GM12878 (cell line): ENCODE measurements around the gene PDLIM3. TPM values are rescaled to one million over a fixed set of nuclear protein-coding genes. Genes with fewer than 3 reads are reported as not detected.

Experiments
- ATAC-seq: fragments of 200-7000 bp; cut with Tn5 transposase; 3 replicates; pipeline ENCODE4 v1.9.1; 2020; ENCODE audit warnings: mild to moderate bottlenecking, moderate library complexity
- BruUV-seq: library from RNA; stranded (reverse); fragments of 400-500 nt; replicated peaks from 2 replicates; lab custom pipeline; 2021; lab: Mats Ljungman, UMichigan
- CTCF ChIA-PET: fragments of 300-600 bp; sonication (Branson Sonifier 250); formaldehyde crosslinking; extraction: SDS; loops from one replicate; lab custom pipeline; 2021; ENCODE audit warnings: inconsistent platforms; lab: Yijun Ruan, JAX
- POLR2A ChIA-PET: fragments of 350-600 bp; formaldehyde crosslinking; extraction: SDS; loops from one replicate; lab custom pipeline; 2021; ENCODE audit warnings: inconsistent platforms; lab: Charles Lee
- RAD21 ChIA-PET: fragments of 300-600 bp; sonication (Branson Sonifier 250); formaldehyde crosslinking; loops from one replicate; lab custom pipeline; 2023; ENCODE audit warnings: antibody characterized with exemption; ENCODE audit not compliant: unreplicated experiment; lab: Charles Lee
- SMC1A ChIA-PET: fragments of 300-600 bp; sonication (Branson Sonifier 250); formaldehyde crosslinking; loops from one replicate; lab custom pipeline; 2023; ENCODE audit not compliant: unreplicated experiment, uncharacterized antibody; lab: Charles Lee
- DNase-seq: peaks from one replicate; pipeline ENCODE4 v3.0.0-alpha.2; 2011; ENCODE audit warnings: low read depth, low spot score
- FAIRE-seq: peaks from 3 replicates; lab custom pipeline; 2011; peaks lifted over from hg19 to GRCh38; lab: Jason Lieb, UNC
- H2AFZ ChIP-seq: 2 replicates; pipeline ENCODE4 v1.6.0; 2011; ENCODE audit warnings: low read depth, low read length, control low read depth; ENCODE audit not compliant: control insufficient read depth
- H3K27ac ChIP-seq: 2 replicates; pipeline ENCODE4 v1.5.1; 2011; ENCODE audit warnings: control low read depth; ENCODE audit not compliant: control insufficient read depth, insufficient read depth
- H3K27me3 ChIP-seq, 2 experiments: replicated peaks in 1 of 2; 2 replicates each; pipeline versions ENCODE4 v1.6.0 to v1.6.1; 2011; ENCODE audit warnings: low read length in 1 of 2; ENCODE audit not compliant: control insufficient read depth in 2 of 2, insufficient read depth in 2 of 2
- H3K36me3 ChIP-seq, 2 experiments: 2 replicates each; pipeline ENCODE4 v1.5.1; 2011; ENCODE audit warnings: low read length in 1 of 2; ENCODE audit not compliant: control insufficient read depth in 2 of 2, insufficient read depth in 2 of 2
- H3K4me1 ChIP-seq: 2 replicates; pipeline ENCODE4 v1.6.1; 2011; ENCODE audit warnings: mild to moderate bottlenecking, low read length, moderate library complexity, mixed read lengths; ENCODE audit not compliant: control insufficient read depth, insufficient read depth
- H3K4me2 ChIP-seq: 2 replicates; pipeline ENCODE4 v1.6.0; 2011; ENCODE audit warnings: control low read depth; ENCODE audit not compliant: control insufficient read depth, insufficient read depth
- H3K4me3 ChIP-seq: fragments of 200-600 bp; sonication (generic); 2 replicates; pipeline ENCODE4 v1.5.1; 2016
- H3K79me2 ChIP-seq: 2 replicates; pipeline ENCODE4 v1.6.0; 2011; ENCODE audit warnings: low read length; ENCODE audit not compliant: control insufficient read depth, insufficient read depth
- H3K9ac ChIP-seq: 2 replicates; pipeline ENCODE4 v1.8.0; 2011; ENCODE audit warnings: low read length, control low read depth, mixed read lengths; ENCODE audit not compliant: control insufficient read depth, insufficient read depth
- H3K9me3 ChIP-seq: replicated peaks from 3 replicates; pipeline ENCODE4 v1.5.1; 2011; ENCODE audit warnings: mild to moderate bottlenecking, low read length; ENCODE audit not compliant: control insufficient read depth, insufficient read depth
- H4K20me1 ChIP-seq: 2 replicates; pipeline ENCODE4 v1.6.0; 2011; ENCODE audit not compliant: control insufficient read depth, insufficient read depth
- CBX3 ChIP-seq: fragments of 200-600 bp; sonication (generic); IDR thresholded peaks from 2 replicates; pipeline ENCODE4 v1.6.1; 2016; ENCODE audit warnings: low read depth, borderline replicate concordance
- DPF2 ChIP-seq: fragments of 450-650 bp; IDR thresholded peaks from 2 replicates; pipeline ENCODE4 v1.6.1; 2017; ENCODE audit warnings: mild to moderate bottlenecking
- EGR1 ChIP-seq, 2 experiments: IDR thresholded peaks; 1 replicate in 1 of 2; 2 replicates in 1 of 2; pipeline ENCODE4 v1.6.1; 2011 to 2012; ENCODE audit warnings: low read depth in 2 of 2, low read length in 2 of 2, borderline replicate concordance in 1 of 2, mild to moderate bottlenecking in 1 of 2, moderate library complexity in 1 of 2
- MYB ChIP-seq: fragments of 150-350 bp; IDR thresholded peaks from 2 replicates; pipeline ENCODE4 v1.6.1; 2014; ENCODE audit warnings: mild to moderate bottlenecking, low read depth, low read length, borderline replicate concordance
- NFXL1 ChIP-seq: fragments of 450-650 bp; IDR thresholded peaks from 2 replicates; pipeline ENCODE4 v1.6.1; 2017; ENCODE audit warnings: antibody characterized with exemption, mild to moderate bottlenecking, borderline replicate concordance
- NFYA ChIP-seq: IDR thresholded peaks from 2 replicates; pipeline ENCODE4 v1.6.1; 2011; ENCODE audit warnings: low read depth, mild to moderate bottlenecking, low read length, improper control_type of control experiment, borderline replicate concordance
- TBL1XR1 ChIP-seq: IDR thresholded peaks from 2 replicates; pipeline ENCODE4 v1.6.1; 2012; ENCODE audit warnings: low read depth, low read length, improper control_type of control experiment
- WGBS: methylation state at CpG from one replicate; pipeline ENCODE4 v1.1.6; 2016; ENCODE audit warnings: low lambda C conversion rate; ENCODE audit not compliant: insufficient replicate concordance, insufficient coverage; ENCODE audit errors: missing lambda C conversion rate; 5-methylcytosine and 5-hydroxymethylcytosine counted together
- in situ Hi-C: fragments of 300-500 bp; cut with MboI; formaldehyde crosslinking; loops from 9 replicates; pipeline ENCODE4 v1.14.3; 2018; ENCODE audit warnings: mixed read lengths
- intact Hi-C: fragments of 100-400 bp; cut with micrococcal nuclease; formaldehyde crosslinking; loops from one replicate; pipeline ENCODE4 v1.14.2; 2022; ENCODE audit not compliant: unreplicated experiment
- polyA plus RNA-seq, 11 experiments: library from polyadenylated mRNA; depleted of rRNA in 4 of 11; unstranded in 6 of 11; stranded (reverse) in 5 of 11; fragments of >200 nt; fragmentation: Nextera tagmentation in 4 of 11; fragmentation: Illumina TruSeq in 1 of 11; extraction: Ambion mirVana in 4 of 11; extraction: Trizol in 1 of 11; gene quantifications; 1 replicate in 1 of 11; 2 replicates in 10 of 11; pipeline versions ENCODE4 v1.2.1 to v1.2.3, GENCODE V29; 2011 to 2016; ENCODE audit warnings: inconsistent platforms in 2 of 11, missing spikeins in 2 of 11, low read depth in 1 of 11
- total RNA-seq, 4 experiments: library from RNA; depleted of rRNA in 3 of 4; stranded (reverse); fragments of >200 nt in 3 of 4; fragmentation: Illumina TruSeq in 1 of 4; extraction: Trizol in 1 of 4; gene quantifications; 2 replicates each; pipeline versions ENCODE4 v1.2.1 to v1.2.3, GENCODE V29; 2013 to 2021
- TF ChIP-seq, protein P1 (sequence below): fragments of 450-650 bp; IDR thresholded peaks from 2 replicates; pipeline ENCODE4 v1.6.1; 2014; ENCODE audit warnings: mild to moderate bottlenecking
- TF ChIP-seq, protein P2 (sequence below): fragments of 450-650 bp; IDR thresholded peaks from 2 replicates; pipeline ENCODE4 v1.6.1; 2016; ENCODE audit warnings: mild to moderate bottlenecking
- TF ChIP-seq, protein P3 (sequence below): IDR thresholded peaks from 2 replicates; pipeline ENCODE4 v1.6.1; 2012; ENCODE audit warnings: low read length, inconsistent platforms
- TF ChIP-seq, protein P4 (sequence below): fragments of 450-650 bp; IDR thresholded peaks from 2 replicates; pipeline ENCODE4 v1.6.1; 2017; ENCODE audit warnings: borderline replicate concordance

Gene PDLIM3
- total and polyA plus RNA-seq, 10 of the 15 experiments (the other 5 are each of a cell fraction or from before 2014, with no cell fraction given), result 0.04 to 0.43 (median 0.08) TPM; not detected in 7

DNA sequence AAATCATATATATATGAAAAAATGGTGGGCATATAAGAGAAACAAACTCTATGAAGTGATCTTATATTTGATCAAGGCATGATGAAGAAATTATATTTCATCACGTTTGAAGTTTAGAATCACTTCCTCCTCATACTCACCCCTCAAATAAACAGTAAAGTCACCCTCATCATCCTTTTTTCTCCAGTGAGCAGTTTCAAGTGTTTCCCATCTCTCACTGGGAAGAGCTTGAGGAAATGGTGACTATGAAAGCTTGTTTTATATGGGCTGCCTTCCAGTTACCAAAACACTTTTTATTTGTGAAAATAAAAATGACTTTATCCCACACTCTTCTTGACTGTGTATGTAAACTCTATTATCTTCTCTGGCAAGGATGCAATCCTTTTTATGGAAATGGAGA, 16.8 kb downstream of the PDLIM3 start:
- ATAC-seq (no peak), FAIRE-seq (no peak), DNase-seq (no peak)
- Histone ChIP-seq H3K9me3 (peaks cover 4% of the 10 kb centered on the region; the same call in 2 of the 3 replicates), H3K4me3 (no peak overlapping the region), H3K4me1 (peaks cover 4% of the 10 kb centered on the region), H3K27me3 (no peaks in the 10 kb centered on the region; a peak in 1 of 4 replicates), H3K9ac (no peak overlapping the region), H3K36me3 (no peaks in the 10 kb centered on the region), H4K20me1 (no peaks in the 10 kb centered on the region), H3K79me2 (no peaks in the 10 kb centered on the region), H2AFZ (no peak overlapping the region), H3K27ac (no peak overlapping the region), H3K4me2 (no peak overlapping the region)
- 0% methylated on average over 1 of the region's 1 CpG for WGBS
- TF ChIP-seq, protein P1, sequence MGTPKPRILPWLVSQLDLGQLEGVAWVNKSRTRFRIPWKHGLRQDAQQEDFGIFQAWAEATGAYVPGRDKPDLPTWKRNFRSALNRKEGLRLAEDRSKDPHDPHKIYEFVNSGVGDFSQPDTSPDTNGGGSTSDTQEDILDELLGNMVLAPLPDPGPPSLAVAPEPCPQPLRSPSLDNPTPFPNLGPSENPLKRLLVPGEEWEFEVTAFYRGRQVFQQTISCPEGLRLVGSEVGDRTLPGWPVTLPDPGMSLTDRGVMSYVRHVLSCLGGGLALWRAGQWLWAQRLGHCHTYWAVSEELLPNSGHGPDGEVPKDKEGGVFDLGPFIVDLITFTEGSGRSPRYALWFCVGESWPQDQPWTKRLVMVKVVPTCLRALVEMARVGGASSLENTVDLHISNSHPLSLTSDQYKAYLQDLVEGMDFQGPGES, result no peak
- TF ChIP-seq, protein P2, sequence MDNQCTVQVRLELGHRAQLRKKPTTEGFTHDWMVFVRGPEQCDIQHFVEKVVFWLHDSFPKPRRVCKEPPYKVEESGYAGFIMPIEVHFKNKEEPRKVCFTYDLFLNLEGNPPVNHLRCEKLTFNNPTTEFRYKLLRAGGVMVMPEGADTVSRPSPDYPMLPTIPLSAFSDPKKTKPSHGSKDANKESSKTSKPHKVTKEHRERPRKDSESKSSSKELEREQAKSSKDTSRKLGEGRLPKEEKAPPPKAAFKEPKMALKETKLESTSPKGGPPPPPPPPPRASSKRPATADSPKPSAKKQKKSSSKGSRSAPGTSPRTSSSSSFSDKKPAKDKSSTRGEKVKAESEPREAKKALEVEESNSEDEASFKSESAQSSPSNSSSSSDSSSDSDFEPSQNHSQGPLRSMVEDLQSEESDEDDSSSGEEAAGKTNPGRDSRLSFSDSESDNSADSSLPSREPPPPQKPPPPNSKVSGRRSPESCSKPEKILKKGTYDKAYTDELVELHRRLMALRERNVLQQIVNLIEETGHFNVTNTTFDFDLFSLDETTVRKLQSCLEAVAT, result no peak
- TF ChIP-seq TBL1XR1 (no peak), CBX3 (no peak), NFYA (no peak), DPF2 (no peak), MYB (no peak), EGR1 (IDR thresholded peaks at IDR 0.05; ENCODE audit: borderline replicate concordance in 1 of 2, low read depth in 2 of 2, low read length in 2 of 2) (no peak), NFXL1 (no peak)
- TF ChIP-seq, protein P3, sequence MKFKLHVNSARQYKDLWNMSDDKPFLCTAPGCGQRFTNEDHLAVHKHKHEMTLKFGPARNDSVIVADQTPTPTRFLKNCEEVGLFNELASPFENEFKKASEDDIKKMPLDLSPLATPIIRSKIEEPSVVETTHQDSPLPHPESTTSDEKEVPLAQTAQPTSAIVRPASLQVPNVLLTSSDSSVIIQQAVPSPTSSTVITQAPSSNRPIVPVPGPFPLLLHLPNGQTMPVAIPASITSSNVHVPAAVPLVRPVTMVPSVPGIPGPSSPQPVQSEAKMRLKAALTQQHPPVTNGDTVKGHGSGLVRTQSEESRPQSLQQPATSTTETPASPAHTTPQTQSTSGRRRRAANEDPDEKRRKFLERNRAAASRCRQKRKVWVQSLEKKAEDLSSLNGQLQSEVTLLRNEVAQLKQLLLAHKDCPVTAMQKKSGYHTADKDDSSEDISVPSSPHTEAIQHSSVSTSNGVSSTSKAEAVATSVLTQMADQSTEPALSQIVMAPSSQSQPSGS, result no peak
- TF ChIP-seq, protein P4, sequence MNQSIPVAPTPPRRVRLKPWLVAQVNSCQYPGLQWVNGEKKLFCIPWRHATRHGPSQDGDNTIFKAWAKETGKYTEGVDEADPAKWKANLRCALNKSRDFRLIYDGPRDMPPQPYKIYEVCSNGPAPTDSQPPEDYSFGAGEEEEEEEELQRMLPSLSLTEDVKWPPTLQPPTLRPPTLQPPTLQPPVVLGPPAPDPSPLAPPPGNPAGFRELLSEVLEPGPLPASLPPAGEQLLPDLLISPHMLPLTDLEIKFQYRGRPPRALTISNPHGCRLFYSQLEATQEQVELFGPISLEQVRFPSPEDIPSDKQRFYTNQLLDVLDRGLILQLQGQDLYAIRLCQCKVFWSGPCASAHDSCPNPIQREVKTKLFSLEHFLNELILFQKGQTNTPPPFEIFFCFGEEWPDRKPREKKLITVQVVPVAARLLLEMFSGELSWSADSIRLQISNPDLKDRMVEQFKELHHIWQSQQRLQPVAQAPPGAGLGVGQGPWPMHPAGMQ, result no peak
- ChIA-PET RAD21 (no interaction called here), CTCF (interaction anchor here (0.6 to 1.5 kb wide), 4 partner anchors 45 to 519 kb away, joined by 3 read pairs; no protein-coding TSS in a partner anchor), POLR2A (no interaction called here), SMC1A (interaction anchor here (1.2 kb wide), 1 partner anchor 9 kb away, joined by 4 read pairs; no protein-coding TSS in a partner anchor)
- BruUV-seq, result no TSS peak
- in situ Hi-C loops, result no loop called here
- intact Hi-C loops, result no loop called here
